C4-2B (cell line): ENCODE results near the gene MAN1A1.

ENCODE experiments used
- ZFX ChIP-seq: fragments of 450-650 bp; IDR thresholded peaks from 2 replicates; pipeline ENCODE4 v1.6.1; 2017
- TF ChIP-seq, protein P1 (sequence below): fragments of 450-650 bp; conservative IDR thresholded peaks from 2 replicates; pipeline ENCODE4 v1.5.1; 2017; ENCODE audit warnings: mild to moderate bottlenecking

DNA sequence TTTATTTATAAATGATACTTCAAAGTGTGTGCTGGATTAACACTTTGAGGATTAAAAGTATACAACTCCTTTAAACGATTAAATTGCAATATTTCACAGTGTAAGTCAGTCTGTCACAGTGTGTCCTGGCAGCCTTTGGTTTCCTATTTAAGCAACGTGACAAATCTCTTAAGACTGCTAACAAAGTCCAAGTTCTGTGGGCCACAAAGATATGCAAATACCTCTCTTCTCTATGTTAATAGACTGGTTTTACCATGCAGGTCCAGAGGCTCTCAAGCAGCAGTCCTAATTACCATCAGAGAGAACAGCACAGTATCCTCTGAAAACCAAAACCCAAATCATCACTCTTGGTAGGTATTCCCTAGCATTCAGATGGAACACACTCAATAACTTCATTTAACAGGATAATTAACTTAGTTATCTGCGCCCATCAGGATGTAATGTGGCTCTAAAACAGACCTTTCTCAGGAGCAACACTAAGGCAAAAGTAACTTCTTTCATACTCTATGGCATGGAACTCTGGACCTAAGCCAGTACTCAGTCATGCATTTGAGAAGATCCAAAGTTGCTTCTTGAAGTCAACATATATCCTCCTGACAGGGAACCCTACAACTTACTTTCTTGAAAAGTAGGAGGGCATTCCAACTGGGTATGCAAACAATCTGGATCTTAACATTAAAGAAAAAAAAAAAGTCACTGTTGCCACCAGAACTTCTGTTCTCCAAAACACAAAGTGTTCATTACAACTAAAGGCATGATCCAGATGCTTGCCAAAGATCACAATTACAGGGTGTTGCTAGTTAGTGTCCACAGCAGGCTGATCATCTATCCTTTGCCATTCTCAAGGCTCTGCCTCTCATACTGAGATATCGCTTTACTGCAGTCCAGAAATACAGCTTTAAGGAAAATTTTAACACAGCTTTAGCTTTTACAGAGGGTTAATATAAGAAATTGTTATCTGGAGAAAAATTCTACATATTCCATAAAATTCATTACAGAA lies 53.2 kb downstream of the MAN1A1 start:
- TF ChIP-seq, protein P1, sequence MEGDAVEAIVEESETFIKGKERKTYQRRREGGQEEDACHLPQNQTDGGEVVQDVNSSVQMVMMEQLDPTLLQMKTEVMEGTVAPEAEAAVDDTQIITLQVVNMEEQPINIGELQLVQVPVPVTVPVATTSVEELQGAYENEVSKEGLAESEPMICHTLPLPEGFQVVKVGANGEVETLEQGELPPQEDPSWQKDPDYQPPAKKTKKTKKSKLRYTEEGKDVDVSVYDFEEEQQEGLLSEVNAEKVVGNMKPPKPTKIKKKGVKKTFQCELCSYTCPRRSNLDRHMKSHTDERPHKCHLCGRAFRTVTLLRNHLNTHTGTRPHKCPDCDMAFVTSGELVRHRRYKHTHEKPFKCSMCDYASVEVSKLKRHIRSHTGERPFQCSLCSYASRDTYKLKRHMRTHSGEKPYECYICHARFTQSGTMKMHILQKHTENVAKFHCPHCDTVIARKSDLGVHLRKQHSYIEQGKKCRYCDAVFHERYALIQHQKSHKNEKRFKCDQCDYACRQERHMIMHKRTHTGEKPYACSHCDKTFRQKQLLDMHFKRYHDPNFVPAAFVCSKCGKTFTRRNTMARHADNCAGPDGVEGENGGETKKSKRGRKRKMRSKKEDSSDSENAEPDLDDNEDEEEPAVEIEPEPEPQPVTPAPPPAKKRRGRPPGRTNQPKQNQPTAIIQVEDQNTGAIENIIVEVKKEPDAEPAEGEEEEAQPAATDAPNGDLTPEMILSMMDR: no peak
- no peak for TF ChIP-seq ZFX
